Daoy (cell line): ENCODE results near the gene PTPRG. TPM values are rescaled to one million over a fixed set of nuclear protein-coding genes. Genes with fewer than 3 reads are reported as not detected.

Experiments used
- DNase-seq: peaks from one replicate; pipeline ENCODE4 v3.0.0-alpha.2; 2015; ENCODE audit warnings: low read depth
- total RNA-seq: library from RNA; depleted of rRNA; stranded (reverse); fragments of >200 nt; shearing (Covaris generic); gene quantifications from 2 replicates; pipeline ENCODE4 v1.2.3, GENCODE V29; 2014

Gene PTPRG
- total RNA-seq, 1 experiment from 2014 or later, result 9.1 TPM

DNA sequence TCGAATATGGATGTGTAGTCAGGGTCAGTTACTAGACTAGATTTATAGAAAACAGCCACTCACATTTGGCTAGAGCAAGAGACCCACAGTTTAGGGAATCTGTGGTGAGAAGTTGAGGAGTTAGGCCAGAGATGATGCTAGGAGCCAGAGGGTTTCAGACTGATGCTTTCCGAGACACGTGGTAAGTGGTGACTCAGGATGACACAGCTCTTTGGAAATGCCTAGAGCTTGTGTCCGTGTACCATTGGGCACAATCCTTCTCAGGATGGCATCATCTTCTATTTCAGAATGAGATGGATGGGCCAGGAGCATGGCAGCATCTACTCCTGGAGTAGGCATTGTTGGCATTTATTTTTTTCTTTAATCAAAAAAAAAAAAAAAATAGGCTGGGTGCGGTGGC, 28.5 kb downstream of the PTPRG start:
- DNase-seq, result peak; percentile 66

DNA sequence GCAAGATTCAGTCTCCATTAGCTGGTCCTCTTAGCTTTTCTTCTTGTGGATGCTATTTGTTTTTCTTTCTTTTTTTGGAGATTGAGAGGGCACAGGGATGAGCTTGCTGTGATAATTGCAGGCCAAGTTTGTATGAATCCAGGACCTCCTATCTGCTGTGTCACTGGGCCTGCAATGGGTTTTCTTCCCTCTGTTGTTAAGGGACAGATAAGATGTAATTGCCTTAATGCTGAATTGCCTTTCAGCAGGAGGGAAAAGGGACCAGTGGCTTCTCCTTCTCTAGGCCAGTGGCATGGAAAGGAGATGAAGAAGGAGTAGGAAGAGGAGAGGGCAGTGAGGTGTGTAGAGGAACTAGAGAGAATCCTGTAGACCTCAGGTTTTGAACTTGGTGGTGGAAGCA, 29.9 kb downstream of the PTPRG start:
- no peak for DNase-seq

DNA sequence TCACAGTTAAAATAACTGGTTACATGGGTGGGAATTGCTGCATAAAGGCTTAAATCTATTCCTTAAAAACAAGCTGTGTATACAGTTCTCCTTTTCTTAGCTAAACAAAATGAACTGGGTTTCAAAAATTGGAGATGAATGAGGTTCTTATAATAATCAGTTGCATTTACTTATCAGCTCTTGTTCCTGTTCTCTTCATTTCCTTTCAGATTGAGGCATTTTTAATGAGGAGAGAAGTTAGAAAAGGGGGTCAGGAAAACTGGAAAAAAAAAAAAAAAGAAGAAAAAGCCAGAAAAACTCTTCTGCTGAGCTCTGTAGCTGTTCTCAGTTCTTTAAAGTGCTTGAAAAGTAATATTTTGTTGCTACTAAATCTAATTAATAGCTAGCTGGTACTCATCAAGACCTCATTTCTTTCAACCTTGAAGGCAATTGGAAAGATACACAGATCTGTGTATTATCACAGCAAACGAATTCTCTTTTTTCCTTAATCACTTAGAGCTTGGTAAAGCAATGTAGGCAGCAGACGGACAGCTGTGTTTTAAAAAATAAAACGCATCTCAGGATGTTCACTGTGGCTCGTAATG, 32.2 kb downstream of the PTPRG start:
- DNase-seq, result no peak

DNA sequence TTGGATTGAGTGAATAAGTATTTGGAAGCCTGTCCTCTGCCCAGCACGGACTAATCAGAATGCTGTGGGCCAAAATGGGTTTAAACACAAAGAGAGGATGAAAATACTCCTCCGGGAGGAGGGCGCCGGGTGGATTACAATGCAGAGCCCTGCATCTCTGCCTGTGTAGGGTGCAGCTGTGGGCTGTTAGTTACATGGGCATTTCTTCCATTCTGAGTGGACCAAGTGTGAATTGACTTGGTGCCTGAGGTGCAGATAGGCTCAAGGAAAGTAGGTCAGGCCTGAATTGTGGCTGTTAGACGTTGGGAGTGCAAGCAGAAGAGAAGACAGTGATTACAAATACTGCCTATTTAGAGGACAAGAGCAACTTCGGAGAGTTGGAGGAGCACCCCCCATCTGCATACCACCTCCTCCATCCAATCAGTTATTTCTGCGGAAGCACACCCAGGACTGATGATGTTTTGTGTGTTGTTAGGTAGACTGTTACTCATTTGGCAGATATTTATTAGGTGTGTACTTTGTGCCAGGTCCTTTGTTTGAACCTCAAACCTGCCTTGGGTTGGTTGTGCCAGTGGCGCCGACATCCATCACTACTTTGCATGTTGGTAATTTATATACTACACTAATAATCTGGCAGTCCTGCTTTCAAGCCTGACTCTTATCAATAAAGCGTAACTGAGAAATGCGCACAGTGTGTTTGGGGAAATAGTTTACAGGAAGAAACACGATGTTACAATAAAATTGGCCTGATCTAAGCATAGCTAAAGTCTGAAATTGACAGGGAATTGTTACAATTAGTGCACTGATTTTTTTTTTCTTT, 33.0 kb downstream of the PTPRG start:
- no peak for DNase-seq

DNA sequence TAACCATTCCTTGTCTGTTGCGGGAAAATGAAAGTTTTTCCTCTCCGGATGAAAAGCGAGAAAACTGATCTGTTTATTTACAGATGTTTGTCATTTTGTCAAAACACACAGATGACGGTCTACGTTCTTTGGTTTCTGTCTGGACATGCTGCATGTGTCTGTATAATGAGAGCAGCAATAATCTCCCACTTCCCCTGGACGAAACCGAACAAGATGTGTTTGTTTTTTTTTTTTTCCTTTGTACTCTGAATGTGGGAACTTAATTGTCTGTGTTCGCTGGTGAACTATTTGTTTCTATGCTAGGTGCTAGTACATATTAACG, 33.6 kb downstream of the PTPRG start:
- DNase-seq, result no peak

DNA sequence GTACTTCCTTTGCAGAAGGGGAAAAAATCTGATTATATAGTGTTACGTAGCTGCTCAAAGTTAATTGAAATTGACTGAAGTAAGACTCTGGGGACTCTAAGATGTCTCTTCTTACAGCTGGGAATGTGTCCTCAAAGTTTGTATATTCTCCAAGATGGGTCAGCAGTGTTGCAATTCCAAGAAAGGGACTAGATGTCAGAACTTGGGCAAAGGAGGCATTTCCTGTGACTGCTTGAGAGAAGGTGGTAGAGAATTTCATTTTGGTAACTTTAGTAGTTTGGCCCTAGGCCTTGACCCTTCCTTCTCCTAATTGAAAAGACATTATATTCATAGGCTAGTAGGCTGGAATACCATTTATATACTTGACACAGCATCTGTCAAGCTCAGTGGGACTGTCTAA, 33.9 kb downstream of the PTPRG start:
- no peak for DNase-seq

DNA sequence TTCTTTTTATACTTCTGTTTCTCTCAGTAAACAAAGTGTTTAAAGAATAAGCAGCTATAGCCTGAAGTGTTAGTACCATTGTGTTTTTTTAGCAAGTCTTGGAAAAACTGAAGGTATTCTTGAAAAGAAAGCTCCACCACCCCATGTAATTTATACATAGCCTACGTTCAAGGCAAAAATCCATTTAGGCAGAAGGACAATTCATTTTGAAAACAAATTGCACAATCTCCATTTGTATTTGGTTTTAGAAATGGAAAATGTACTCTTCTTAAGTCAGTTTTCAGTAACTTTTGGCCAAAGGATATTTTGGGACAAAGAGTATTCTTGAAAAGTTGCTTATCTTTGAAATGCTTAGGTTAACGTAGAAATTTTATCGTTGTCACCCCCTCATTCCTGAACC, 34.5 kb downstream of the PTPRG start:
- DNase-seq, result no peak

DNA sequence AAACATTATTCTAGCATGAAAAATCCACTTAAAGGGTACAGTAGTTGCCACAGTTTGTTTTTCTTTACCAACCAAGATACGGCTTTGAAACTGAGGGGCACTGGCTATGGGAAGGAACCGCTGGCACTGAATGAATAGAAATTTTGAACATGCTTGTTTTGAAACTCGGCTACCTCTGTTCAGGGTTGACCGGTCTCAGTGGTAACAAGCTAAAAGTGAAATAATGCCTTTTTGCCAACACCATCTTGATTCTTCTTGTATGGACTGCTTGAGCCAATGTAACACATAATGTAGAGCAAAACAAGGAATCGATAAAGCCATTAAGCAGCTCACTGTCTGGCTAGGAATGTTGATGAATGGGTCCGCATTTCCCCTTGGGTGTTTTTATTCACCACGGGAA, 36.5 kb downstream of the PTPRG start:
- no peak for DNase-seq

DNA sequence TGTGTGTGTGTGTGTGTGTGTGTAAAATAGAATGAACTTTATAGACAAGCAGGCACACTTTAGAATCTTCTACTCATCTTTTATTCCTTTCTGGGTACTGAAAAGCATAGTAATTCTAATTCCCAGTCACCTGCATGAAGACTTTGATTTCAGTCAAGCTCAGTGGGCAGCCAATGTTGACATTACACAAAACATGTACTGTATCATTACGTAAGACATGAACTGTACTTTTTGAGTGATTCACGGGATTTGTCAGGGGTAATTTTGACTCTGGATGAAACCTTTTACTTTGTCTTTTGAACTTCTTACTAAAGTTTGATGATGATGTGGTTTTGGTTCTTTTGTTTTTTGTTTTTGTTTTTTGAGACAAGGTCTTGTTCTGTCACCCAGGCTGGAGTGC, 38.8 kb downstream of the PTPRG start:
- no peak for DNase-seq

DNA sequence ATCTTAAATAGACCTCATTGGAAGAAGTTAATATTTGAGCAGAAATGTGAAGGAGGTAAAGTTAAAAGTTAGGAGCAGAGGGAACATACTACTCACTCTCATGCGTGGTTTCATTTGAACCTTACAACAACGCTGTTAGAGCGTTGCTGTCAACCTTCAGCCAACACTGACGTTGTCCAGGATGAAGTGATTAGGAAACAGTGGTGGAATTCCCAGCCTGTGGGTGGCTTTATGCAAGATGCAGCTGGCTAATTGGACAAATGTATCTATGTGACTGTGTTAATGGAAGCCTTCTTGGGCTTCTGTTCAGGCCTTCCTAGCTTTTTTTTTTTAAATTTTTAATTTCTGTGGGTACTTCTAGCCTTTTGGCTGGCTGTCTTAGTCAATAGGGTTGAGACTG, 40.5 kb downstream of the PTPRG start:
- no peak for DNase-seq

DNA sequence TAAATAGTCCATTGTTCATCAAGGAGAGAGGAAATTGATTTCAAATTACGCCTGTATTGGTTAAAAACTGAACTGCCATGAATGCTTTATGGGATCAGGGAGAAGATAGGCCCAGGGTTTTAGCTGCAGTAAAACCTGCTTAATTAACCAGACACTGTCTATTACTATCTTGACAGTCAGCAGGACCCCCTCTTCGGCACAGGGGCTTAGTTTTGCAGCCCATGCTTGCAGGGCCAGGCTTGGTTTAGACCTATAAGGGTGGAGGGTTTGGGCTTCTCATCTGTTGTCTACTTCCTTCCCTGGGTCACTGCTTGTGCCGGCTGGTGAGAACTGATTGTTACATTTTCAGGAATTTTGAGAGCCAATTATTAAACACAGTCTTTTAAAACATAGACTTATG, 41.1 kb downstream of the PTPRG start:
- no peak for DNase-seq

DNA sequence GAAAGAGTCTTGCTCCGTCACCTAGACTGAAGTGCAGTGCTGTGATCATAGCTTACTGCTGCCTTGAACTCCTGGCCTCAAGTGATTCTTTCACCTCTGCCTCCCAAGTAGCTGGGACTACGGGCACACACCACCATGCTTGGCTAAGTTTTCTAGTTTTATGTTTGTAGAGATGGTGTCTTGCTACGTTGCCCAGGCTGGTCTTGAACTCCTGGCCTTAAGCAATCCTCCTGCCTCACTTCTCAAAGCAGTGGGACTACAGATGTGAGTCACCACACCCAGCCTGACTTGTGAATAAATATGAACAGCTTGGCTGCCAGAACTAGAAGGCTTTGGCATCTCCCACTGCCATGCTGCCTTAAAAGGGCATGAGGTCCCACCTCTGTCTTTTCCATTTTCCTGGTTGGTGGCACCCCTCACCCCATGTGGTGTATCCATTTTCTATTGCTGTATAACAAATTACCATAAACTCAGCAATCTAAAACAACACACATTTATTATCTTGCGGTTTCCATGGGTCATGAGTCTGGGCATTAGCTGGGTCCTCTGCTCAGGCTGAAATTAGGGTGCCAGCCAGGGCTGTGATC, 44.3 kb downstream of the PTPRG start:
- DNase-seq, result peak; percentile 16

DNA sequence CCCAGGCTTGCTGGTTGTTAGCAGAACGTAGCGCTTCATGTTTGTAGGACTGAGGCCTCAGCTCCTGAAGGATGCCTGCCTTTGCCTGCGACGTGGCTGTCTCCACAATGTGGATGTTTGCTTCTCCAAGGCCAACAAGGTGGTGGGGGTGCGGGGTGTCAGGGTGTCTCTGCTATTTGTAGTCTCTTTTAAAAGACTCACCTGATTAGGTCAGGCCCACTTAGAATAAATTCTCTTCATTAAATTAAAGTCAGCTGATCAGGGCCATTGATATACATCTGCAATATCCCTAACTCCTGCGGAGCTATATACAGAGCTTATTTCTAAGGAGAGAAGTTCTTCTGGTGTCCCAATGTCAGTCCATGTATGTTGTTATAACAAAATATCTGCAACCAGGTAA, 44.8 kb downstream of the PTPRG start:
- DNase-seq, result no peak

DNA sequence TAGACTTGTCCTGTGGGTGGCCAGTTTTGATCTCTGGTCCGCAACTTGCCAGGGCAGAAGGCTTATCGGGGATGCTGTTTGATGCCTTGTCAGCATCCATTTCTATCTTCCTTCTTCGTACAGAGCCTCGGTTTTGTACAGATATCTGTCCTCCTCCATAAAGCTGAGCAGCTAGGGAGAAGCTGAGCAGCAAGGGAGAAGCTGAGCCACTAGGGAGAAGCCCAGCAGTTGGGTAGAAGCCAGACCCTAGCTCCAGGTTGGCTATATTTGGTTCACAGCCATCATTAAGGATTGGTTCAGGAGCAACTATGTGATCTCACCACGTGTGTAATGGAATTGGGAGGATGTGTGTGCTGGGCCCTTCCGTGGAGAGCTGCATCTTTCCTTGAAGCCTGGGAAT, 46.7 kb downstream of the PTPRG start:
- no peak for DNase-seq

DNA sequence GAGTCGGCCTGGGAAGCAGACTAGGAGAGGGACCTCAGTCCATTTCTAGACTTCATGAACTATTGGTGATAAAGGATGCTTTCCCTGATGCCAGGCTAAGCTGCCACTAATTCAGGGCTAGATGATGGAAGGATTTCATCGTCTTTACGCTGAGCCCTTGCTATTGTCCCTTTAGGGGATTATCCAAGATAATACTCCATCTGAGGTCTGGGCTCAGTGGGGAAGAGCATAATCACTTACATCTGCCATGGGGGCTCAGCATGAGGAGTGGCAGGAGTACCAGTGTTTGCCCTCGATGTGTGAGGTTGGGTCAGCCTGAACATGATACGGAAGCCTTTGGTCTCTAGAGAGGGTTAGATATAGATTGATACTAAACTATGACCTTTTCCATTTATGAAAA, 47.3 kb downstream of the PTPRG start:
- DNase-seq, result no peak

DNA sequence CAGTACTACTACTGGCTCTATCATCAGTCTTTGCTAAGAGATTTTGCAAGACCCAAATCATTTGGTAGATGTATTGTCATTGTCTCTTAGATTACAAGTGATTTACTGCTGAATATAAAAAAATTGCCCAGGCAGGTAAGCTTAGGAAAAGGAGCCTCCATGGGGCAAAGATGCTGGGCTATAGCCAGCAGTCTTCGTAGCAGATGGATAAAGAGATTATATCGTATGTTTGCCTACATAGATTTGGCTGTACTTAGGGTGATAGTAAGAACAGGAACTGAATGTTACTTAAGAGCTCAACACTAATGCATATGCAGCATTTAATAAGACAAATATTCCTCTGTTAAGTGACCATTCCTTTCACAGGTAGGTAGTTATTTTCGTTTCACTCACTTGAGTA, 48.9 kb downstream of the PTPRG start:
- no peak for DNase-seq

DNA sequence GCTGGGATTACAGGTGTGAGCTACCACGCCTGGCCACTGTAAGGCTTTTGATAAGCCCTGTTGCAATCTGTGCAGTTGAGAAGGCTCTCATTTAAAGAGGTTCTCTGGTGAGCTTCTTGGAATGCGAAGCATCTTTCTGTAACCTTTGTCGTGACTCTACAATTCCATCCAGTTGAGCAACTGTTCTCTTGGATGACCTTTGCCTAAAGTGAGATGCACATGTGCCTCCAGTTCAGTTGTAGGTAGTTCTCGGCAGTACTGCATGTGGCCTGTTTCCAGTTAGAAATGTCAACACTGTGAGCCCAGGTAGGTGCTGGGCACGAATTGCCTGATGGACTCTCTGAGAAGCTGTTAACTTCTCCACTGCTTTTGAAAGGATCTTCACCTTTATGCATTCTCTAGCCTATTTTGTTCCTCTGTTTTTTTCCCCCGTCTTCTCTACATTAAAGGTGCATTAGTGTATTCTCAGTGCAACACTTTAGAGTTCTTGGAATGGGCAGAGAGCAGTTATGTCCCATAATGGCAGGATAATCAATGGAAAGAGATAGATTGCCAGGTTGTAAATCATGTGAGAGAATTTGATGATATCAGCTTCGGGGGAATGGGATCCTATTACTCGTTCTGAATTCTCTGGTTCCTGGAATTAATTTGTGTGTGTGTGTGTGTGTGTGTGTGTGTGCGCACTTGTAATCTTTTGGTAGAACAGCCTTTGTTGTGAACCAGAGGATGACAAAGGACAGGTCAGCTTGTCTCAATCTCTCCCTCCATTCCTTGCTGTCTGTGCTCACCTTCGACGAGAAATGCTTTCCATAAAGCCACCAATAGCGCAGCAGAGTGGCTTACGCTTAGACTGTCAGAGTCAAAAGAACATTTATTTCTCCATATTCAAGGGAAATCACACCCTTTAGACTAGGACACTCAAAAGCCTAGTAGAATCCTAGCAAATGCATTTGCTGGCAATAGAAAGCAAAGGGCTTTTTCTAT, 51.1 kb downstream of the PTPRG start:
- DNase-seq, result no peak

DNA sequence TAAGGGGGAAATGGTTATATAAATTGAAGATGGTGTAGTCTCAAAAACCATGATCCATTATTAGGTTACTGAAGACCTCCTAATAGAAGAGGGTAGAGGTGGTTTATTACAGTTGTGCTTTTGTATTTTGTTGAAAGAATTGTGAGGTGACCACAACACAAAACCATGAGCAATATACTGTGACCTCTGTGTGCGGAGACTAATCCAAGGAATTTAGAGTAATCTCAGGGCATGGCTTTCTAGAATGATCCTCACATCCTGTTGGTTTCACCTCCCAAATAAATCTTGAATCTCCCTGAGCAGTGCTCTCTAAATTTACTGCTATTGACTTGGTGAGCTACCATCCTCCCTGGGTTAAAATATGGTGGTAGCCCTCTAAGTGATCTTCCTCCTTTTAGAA, 52.3 kb downstream of the PTPRG start:
- no peak for DNase-seq

DNA sequence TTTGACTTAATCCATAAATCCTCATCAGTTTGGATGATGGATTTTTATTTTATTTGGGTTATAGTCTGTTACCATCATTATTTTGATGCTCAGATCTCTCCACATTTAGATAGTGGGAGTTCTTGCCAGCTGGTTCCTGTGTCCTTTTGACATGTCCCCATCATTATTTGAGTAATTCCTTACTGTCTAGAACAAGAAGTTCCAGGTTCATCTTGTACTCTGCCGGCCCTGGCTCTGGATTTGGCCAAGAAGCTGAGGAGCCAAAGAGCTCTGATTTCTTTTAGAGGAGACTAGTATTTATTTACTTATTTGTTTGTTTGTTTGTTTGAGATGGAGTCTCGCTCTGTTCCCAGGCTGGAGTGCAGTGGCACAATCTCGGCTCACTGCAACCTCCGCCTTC, 54.3 kb downstream of the PTPRG start:
- DNase-seq, result no peak

DNA sequence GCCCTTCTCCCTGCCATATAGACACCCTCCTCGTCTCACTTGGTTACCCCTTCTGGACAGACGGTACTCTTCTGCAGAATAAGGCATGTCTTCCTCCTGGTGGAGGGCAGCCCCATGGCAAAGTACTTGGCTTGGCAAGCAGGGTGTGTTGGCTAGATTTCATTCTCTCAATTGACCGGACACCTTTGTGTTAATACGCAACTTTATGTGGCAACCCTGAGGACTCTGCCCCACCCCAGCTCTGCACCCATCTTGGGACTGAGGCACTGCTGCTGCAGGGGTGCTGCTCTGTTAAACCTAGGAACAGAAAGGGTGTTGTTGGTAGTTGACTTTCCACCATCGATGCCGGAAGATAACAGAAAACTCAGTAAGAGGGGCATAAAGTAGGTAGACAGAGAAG, 55.2 kb downstream of the PTPRG start:
- no peak for DNase-seq

DNA sequence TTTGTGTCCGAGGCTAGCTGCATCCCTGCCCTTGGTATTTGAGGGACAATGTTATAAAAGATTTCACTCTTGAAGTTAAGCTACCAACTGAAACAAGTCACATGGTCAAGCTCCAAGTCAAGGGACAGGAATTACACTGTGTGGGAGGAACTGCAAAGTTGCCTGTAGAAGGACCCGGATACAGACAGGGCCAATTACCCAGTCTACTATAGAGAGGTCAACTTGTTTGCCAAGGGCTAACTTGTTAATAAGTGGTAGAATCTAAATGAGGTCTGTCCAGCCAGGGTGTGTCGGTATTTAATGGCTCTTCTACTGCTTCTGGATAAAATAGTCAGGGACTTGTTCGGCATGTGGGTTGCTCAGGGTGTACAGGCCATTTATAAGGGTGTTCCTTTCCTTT, 55.7 kb downstream of the PTPRG start:
- DNase-seq, result no peak

DNA sequence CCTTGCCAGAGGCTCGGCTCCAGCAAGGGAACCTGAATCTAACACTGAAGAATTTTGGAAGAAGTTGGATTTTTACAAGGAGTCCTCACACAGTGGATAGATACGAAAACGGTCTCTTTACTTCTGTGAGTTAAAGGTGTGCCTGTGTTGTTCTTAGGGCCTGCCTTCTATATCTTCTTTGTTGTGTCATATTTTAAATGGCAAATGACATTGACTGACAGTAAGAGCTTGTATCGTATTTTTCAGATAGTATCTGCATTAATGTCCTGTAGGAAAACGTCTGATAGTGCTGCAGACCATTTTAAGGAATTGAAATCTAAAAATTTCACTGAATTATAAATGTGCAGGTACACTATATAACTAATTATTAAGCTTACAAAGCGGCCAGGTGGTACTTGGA, 56.3 kb downstream of the PTPRG start:
- DNase-seq, result no peak
